GM19023 (cell line): Measurements from ENCODE around the gene PIEZO2.

Source experiments
- ATAC-seq: cut with Tn5 transposase; IDR thresholded peaks from one replicate; pipeline ENCODE4 v1.9.1; 2021; ENCODE audit warnings: mild to moderate bottlenecking, moderate library complexity; ENCODE audit not compliant: unreplicated experiment

Gene PIEZO2

DNA sequence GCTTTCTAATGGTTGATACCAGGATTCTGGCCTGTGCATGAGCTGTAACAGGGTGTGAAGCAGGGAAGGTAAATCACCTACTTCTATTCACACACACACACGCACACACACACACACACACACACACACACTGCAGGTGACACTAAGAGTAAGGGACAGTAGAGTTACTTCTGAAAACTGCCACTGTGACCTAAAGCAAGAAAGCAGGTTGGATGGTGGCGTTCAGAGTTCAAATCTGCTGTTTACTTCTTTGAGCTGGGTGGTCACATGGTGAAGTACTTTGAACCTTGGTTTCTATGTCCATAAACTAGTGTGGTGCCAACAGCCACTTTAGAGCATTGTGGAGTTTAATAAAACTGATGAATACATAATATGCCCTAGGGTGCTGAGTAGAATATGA, 248.0 kb downstream of the PIEZO2 start:
- no peak for ATAC-seq

DNA sequence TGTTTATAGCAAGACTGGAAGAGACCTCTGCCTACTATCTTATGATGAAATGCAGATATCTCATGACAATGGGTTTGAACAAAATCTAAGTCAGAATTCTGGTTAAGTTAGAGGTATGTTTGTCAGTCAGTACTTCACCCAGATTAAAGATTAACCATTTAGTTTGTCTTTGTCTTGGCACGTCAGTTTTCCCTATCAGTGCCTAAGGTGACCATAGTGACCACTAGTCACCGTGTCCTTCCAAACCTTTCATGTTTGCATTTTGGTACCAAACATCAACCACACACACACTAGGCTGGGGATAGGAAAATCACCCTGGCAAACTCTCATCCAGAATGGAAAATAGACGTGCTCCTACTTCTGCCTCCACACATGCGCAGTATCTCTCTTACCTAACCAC, 248.9 kb downstream of the PIEZO2 start:
- no peak for ATAC-seq

DNA sequence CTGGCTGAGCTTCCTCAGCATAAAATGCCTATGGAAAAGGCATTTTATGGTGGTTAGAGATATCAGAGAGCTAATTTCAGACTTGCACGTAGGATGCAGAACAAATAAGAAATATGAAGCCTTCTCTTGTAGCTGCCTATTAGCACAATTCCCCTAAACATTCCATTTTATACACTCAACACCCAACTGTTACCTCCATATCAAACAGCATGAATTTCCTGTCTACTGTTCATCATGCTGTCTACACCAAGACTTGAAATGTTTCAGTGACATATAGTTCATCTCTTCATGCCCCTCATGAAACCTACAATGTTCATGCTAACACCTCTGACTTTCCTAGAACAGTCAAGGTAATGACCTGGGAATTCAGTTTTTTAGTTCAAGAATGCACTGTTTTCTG, 249.9 kb downstream of the PIEZO2 start:
- no peak for ATAC-seq

DNA sequence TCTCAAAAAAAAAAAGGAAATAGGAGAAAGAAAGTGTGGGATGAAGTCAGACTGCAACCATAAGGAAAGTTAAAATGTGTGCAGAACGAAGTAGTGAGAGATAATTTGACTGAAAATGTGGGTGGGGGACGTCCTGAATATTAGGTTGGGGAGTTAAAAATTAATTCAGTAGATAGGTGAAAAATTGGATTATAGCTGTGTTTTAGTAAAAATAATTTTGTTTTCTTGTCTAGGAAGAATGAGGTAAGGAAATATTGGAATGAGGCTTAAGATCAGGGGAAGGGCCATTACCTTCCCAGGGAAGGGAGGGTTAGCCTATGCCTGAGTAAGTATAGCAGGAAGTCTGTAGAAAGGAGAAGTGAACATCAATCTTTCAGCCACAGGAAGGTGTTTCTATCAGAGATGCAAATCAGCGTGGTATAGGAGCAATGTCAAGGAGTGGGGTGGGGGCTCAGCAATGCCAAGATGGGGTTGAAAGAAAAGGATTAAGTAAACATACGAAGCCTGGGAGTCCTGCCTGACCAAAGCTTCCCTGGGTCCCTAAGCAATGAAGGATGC, 250.9 kb downstream of the PIEZO2 start:
- ATAC-seq, result no peak

DNA sequence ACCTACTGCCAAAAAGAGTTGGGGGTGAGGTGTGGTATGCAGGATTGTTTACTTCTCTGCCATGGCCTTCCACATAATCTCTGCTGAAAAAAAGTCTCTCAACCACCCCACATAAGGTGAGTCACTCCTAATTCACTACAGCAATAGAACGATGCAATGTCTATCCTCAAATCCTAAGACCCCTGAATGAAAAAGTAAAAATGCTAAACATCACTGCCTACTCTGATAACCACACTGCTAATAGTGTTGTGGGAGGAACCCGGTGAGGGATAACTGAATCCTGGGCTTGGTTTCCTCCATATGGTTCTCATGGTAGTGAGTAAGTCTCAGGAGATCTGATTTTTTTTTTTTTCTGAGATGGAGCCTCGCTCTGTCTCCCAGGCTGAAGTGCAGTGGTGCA, 252.5 kb downstream of the PIEZO2 start:
- no peak for ATAC-seq

DNA sequence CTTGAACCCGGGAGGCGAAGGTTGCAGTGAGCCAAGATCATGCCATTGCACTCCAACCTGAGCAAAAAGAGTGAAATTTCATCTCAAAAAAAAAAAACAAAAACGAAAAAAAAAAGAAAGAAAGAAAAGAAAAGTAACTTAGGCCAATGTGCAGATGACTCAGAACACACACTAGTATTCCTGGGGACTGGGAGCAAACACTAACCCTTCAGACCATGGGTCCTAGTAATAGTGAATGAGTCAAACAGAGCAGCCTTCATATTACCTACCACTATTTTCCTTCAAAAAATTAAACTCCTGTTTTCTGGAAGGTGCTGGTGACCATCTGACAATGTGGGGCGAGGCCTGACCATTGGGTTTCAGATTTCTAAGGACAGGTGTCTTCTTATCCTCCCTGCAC, 253.4 kb downstream of the PIEZO2 start:
- ATAC-seq, result no peak

DNA sequence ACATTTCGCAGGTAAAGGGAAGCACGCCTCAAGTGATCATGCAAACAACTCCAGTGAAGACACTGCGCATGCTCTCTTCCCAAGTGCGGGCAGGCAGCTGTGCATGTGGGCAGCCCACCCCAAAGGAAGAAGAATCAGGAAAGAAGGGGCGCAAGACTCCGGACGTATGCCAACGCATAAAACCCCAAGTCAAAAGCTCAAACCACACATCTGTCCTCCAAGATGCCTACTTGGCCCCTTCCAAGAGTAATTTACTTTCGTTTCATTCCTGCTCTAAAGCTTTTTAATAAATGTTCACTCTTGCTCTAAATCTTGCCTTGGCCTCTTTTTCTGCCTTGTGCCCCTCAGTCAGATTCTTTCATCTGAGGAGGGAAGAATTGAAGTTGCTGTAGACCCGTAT, 254.9 kb downstream of the PIEZO2 start:
- ATAC-seq, result no peak

DNA sequence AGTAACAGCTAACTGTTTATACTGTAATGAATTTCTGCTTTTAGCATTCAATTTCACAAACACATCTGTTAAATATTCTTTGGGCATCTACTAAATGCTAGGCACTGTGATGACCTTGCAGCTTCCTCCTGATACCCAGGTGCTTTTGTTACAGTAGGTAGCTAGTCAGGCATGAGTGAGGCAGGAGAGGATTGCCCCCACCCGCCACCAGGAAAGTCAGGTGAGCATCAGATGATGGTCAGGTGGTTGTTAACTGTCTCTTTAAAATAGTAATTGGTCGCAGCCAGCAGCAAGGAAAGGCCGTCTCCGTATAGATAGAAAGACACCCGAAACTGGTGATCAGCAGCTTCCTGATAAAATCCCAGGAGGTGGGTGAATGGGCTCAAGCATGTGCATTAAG, 255.6 kb downstream of the PIEZO2 start:
- ATAC-seq, result no peak

DNA sequence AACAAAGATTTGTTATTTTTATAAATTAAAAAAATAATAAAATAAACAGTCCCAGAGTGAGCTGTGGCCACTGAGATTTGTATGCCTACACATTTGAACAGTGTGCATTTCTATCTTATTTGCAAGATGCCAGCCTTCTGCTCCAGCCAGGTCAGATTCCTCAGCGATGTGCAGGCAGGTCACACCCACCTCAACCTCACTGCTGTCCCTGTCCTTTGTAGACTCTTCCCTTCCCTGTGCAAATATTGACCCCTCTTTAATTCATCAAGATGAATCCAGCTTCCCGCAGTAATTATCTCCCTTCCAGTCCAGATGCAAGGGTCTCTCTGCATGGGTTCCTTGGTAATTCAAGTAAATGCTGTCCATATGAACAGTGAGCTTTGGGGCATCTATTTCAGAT, 256.2 kb downstream of the PIEZO2 start:
- no peak for ATAC-seq

DNA sequence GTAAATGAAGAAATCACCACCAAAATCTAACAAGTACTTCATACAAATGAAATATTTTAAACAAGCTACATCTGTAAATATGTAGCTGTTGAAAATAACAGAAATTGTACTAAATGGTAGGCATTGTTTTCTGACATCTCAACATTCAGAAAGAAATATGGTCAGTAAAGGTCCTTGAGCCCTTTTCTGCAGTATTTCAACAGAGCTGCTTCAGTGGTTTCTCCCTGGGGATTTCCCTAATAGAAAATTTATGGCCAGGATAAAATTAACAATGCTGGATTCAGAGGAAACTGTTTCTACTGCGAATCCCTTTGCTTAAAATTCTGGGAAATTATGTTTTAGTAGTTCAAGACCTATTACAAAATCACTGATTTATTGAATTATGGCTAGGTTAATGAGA, 256.6 kb downstream of the PIEZO2 start:
- ATAC-seq, result no peak

DNA sequence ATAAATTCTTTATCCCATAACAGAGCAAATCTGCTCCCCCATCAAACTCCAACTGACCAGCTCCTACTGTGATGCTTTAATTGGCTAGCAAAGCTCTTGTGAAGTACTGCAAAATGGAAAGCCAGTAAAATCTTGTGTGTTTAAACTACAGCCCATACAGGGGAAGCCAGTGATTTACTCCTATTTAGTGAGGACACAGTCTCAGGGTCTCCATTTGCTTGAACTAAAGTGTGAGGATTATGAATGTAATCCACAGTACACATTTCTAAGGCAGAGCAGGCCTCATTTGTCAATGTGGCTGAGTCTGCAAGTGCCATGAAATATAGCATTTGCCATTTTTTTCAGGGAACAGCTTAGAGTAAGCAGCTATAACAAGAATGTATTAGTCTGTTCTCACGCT, 259.3 kb downstream of the PIEZO2 start:
- ATAC-seq, result no peak

DNA sequence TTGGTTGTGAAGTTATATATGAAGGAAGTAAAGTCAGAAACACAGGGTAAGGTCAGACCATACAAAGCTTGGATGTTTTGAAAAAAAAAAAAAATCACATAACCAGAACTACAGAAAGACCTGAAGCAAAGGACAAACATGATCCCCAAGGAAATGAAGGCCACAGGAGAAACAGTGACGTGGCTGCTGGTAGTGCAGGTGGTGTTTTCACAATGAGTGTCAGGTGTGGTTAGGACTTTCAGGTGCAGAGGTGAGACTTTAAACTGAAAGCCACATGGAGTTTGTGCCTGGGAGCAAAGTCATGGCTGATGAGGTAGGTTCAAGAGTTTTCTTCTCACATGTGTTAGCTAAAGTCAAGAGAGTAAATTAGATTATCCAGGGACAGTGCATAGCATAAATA, 270.7 kb downstream of the PIEZO2 start:
- ATAC-seq, result peak; percentile 81

DNA sequence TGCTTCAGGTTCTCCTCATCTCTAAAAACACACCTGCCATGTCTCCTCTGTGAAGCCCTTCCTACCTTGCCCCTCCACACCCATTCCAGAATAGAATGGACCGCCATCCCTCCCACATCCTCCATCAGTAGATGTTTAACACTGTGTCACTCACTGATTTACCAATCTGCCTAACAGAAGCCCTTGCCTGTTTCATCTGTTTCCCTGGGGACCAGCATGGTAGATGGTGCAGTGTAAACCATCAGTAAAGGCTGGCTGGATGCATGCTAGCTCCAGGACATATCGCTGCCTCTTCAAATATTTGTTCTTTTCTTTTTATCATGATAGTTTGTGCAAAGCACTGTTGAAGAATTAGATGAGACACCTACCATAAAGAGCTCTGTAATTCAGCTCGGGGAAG, 271.4 kb downstream of the PIEZO2 start:
- ATAC-seq, result no peak

DNA sequence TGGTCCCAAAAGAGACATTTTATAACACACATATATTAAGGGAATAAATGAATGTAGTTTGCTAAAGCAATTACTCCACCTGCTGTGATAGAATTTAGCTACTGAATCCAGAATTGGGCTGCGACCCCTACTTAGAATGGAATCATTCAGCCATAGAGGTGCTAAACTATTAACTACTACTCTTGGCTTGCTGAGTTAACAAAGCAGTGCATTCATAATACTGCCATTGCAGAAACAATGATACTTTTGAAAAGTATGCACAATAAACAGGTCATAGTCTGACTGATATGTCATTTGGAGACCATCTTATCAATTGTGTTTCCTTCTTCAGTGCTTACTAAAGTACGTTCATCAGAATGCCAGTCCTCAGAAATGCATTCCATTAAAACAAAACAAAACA, 273.6 kb downstream of the PIEZO2 start:
- no peak for ATAC-seq

DNA sequence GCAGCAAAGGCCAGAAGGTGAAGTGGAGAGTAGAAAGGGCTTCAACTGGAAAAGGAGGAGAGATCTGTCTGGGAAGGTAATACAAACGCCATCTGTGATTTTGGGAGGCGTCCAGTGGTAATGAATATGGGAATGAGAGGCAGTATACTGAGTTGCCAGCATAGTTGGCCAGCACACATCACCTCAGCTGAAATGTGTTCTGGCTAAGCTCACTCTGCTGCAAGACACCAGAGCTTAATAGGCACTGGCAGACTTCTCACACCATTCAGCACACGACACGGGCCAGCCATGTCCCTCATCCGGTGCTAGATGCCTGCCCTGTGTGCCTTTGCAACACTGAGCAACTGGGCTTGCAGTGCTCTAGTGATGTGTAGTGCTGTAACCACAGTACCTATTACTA, 277.1 kb downstream of the PIEZO2 start:
- no peak for ATAC-seq

DNA sequence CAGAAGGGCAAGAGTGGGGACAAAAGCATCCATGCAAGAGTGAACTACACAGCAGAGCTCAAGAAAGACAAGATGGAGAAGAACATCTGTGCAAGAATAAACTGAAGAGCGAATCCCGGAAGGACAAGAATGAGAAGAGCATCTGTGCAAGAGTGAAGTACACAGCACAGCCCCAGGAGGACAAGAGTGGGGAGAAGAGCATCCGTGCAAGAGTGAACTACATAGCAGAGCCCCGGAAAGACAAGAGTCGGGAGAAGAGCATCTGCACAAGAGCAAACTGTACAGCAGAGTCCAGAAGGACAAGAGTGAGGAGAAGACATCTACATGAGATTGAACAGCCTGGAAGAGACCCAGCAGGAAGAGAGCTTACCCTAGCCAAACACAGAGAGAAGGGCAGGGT, 284.6 kb downstream of the PIEZO2 start:
- ATAC-seq, result no peak

DNA sequence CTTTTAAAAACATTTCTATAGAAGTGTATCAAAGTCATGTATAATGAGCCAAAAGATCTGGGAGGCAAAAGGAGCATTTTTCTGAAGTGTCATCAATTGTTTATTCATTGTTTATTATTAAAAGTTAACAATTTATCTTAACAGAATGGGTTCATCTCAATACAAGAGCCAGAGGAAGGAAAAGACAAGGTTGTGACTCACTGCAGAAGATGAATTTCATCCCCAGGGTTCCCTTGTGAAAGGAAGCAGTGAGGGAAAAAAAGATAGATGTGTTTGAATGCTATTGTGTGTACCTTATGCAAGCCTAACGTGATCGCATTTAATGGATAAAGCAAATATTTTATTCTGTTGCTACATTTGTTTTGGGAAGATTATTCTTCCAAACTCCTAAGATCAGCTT, 286.3 kb downstream of the PIEZO2 start:
- ATAC-seq, result no peak

DNA sequence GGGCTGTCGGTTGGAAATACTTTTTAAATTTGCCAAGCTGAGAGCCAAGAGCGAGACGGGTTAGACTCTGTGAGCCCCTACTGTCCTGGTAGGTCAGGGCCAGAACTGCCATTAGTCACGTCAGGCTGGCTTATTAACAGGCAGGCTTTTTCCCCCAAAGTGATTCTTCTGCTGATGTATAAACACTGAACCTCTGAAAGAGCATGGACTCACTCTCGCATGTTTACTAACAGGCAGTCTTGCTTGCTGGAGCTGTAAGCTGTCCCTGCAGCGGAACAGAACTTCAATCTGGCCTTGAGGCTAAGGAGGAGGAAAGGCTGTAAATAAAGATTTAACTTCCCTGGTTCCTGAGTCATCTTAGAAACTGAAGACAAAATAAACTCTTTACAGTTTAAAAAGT, 288.4 kb downstream of the PIEZO2 start:
- ATAC-seq, result no peak

DNA sequence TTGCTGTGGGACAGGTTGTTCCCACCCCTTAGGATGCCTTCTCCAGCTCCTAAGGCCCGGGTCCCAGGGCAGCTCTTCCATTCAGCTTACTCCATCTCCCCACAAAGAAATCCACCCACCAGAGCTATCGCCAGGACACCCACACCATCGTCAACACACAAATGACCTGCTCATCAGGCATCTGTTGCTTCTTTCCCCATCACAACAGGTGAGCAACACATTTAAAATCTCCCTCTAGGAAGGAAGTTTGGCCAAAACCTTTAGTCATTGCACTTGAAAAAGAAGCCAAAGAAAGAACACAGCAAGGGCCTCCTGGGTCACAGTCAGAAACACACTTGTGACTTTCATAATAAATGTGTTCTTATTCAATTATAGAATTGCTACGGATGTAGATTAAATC, 289.0 kb downstream of the PIEZO2 start:
- no peak for ATAC-seq

DNA sequence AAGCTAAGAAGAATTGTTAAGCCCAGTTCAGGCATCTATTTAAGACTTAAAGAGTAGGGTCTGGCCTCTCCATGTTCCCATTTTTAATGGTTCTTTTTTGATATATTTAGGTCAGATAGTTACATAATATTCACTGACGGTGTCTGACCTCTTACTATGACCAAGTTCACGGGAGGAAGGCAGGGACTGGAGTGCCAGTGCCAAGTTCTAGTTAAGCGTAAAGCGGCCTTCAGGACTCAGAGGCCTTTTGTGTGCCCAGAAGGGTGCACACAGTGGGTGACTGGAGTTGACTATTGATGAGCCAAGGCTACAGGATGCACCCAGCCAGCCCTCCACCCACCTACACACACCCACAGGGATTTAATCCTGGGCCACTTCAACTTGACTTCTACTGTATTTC, 290.9 kb downstream of the PIEZO2 start:
- ATAC-seq, result no peak

DNA sequence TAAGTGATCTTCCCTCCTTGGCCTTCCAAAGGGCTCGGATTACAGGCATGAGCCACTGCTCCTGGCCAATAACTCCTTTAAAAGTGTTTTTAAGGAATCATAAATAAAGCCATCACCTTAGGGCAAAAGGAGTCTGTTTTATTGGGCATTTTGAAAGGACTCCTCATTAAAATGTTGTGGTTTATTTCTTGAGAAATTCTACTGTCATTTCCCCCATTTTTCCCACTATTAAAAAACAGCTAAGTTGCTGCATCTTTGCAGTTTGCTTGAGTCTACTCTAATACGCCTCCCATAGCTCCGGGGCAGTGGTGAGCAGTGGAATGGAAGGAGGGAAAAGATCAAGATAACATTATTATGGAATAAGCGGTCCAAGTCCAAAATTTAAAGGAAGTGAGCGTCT, 293.2 kb downstream of the PIEZO2 start:
- no peak for ATAC-seq

DNA sequence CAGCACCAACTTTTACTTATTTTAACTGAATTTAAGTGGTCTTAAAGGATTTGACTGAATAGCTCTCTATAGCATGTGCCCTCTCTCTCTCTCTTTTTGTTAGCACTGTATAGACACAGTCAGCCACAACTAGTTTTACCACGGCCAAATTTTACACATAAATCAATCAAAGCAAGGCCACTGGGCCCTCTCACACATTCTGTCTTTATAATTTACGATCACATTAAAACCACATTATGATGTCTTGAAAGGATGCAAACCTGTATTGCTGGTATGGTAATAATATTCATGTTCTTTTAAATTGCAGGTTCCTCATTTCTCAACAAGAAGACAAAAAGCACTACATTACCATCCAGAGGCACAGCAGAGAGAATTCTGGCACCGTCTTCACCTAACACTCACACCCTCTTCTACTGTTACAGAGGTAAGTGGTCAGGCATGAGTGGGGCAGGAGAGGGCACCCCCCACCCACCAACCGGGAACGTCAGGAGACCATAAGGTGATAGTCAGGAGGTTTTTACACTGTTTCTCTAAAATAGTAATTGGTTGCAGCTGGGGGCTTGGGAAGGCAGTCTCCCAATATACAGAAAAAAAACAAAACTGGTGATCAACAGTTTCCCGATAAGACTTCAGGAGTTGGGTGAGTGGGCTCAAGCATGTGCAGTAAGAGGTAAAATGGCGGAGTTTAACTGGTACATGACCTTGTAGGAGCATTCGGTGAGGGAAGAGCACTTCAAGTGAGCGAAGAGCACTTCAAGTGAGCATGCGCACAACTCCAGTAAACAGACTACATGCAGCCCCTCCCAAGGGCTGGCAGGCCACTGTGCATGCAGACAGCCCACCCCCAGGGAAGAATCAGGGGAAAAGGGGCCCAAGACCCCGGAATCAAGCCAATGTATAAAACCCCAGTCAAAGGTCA, 296.7 kb downstream of the PIEZO2 start:
- no peak for ATAC-seq

DNA sequence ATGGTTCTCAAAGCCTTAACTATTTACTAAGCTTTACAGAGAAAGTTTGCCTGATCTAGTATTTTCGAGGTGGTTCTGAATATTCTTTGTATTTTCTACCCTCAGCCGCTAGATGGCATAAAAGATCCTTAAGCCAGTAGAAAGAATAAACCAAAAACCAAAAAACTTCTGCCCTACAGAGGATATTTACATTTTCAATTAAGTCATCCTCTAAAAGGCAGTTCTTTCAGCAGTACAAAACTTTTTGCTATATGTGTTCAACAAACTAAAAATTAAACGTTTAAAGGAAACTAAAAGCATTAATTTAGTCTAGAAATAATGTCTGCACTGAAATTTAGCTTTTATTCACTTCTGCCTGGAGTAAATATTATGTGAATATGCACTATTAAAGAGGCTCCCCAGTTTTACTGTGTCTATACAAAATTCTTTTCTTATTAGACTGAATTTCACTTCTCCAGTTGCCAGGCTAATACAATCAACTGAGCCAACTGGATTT, 297.5 kb downstream of the PIEZO2 start:
- no peak for ATAC-seq
